Lower leg skin (tissue), 4 donors: ENCODE measurements around the gene PDLIM5. TPM values are rescaled to one million over a fixed set of nuclear protein-coding genes. Genes with fewer than 3 reads are reported as not detected.

Experiments used
- DNase-seq, 2 donors: peaks; one replicate each; pipeline ENCODE4 v3.0.0-alpha.2; 2019; ENCODE audit warnings: low spot score in 2 of 2
- H3K4me3 ChIP-seq: fragments of 200-600 bp; sonication (generic); 2 replicates; pipeline ENCODE4 v1.5.1; 2017; ENCODE audit warnings: mild to moderate bottlenecking, low read depth; ENCODE audit not compliant: poor library complexity, severe bottlenecking
- POLR2A ChIP-seq, 2 donors: fragments of 450-650 bp; IDR thresholded peaks; one replicate each; pipeline ENCODE4 v1.6.1; 2016 to 2017; ENCODE audit warnings: antibody characterized with exemption in 2 of 2, mild to moderate bottlenecking in 1 of 2, moderate library complexity in 1 of 2
- WGBS, 2 donors: methylation state at CpG; one replicate each; pipeline ENCODE4 v1.1.5; 2018; 5-methylcytosine and 5-hydroxymethylcytosine counted together
- intact Hi-C: fragments of 100-400 bp; cut with DNase I; formaldehyde crosslinking; loops from one replicate; pipeline ENCODE4 v1.15.0; 2023; ENCODE audit warnings: low total_unique reads
- total RNA-seq, 4 donors: library from RNA; depleted of rRNA; stranded (reverse); fragments of >200 nt; gene quantifications; one replicate each; pipeline ENCODE4 v1.1.0, GENCODE V29; 2016
- TF ChIP-seq, protein P1 (sequence below), 3 donors: fragments of 450-650 bp; IDR thresholded peaks; one replicate each; pipeline ENCODE4 v1.5.1; 2016; ENCODE audit warnings: antibody characterized with exemption in 3 of 3, mild to moderate bottlenecking in 3 of 3, moderate library complexity in 2 of 3

Gene PDLIM5
- total RNA-seq, 4 donors from 2014 or later = 65.8 to 81.4 (median 72.0) TPM

DNA sequence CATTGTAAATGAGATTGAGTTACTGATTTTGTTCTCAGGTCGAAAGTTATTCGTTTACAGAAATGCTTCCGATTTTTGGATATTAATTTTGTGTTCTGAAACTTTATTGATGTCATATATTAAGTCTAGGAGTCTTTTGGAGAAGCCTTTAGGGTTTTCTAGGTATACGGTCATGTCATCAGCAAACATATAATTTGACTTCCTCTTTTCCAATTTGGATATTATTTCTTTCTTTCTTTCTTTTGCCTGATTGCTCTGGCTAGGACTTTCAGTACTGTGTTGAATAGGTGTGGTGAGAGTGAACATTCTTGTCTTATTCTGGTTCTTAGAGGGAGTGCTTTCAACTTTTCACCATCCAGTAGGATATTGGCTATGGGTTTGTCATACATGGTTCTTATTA lies 35.4 kb upstream of the PDLIM5 start:
- no peak for TF ChIP-seq POLR2A (IDR thresholded peaks at IDR 0.05)
- TF ChIP-seq, protein P1, sequence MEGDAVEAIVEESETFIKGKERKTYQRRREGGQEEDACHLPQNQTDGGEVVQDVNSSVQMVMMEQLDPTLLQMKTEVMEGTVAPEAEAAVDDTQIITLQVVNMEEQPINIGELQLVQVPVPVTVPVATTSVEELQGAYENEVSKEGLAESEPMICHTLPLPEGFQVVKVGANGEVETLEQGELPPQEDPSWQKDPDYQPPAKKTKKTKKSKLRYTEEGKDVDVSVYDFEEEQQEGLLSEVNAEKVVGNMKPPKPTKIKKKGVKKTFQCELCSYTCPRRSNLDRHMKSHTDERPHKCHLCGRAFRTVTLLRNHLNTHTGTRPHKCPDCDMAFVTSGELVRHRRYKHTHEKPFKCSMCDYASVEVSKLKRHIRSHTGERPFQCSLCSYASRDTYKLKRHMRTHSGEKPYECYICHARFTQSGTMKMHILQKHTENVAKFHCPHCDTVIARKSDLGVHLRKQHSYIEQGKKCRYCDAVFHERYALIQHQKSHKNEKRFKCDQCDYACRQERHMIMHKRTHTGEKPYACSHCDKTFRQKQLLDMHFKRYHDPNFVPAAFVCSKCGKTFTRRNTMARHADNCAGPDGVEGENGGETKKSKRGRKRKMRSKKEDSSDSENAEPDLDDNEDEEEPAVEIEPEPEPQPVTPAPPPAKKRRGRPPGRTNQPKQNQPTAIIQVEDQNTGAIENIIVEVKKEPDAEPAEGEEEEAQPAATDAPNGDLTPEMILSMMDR (IDR thresholded peaks at IDR 0.05) = no peak
- WGBS, 2 donors = 95 to 97% methylated on average over 4 of the region's 4 CpGs
- intact Hi-C loops = no loop called here
- H3K4me3 ChIP-seq = no peak overlapping the region
- DNase-seq = no peak

DNA sequence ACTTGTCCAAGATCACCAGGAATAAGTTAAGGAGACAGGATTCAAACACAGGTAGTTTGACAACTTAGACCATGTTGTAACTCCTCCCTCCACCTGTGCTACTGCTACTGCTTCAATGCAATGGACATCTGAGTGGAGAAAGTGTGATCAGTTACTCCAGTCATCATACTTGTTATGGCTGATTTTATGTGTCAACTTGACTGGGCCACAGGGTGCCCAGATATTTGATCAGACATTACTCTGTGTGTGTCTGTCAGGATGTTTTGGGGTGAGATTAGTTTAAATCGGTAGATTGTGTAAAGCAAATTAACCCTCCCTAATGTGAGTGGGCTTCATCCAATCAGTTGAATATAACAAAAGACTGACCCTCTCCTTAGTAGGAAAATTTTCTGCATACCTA lies 34.8 kb upstream of the PDLIM5 start:
- DNase-seq = no peak
- TF ChIP-seq POLR2A (IDR thresholded peaks at IDR 0.05) = no peak
- TF ChIP-seq, protein P1 (IDR thresholded peaks at IDR 0.05) = no peak
- 97 to 100% methylated on average over 1 of the region's 1 CpG for WGBS, 2 donors
- H3K4me3 ChIP-seq = no peak overlapping the region
- intact Hi-C loops = no loop called here

DNA sequence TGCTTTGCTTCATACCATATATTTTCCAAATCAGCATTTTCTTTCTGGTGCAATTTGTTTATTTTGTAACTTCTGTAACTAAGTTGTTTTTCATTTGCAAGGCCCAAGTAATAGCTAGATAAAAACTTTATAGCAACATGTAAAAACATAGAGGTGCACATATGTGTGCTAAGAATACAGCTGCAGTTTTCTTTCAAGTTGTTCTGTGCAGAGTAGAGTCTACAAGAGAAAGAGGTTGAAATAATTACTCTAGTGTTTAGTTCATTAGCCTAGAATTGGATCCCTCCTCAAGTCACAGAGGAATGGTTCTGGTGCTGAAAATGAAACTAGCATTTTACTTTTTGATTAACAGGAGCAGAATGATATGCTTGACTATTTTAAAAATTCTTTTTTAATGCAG lies 32.2 kb upstream of the PDLIM5 start:
- DNase-seq = no peak
- H3K4me3 ChIP-seq = no peak overlapping the region
- TF ChIP-seq, protein P1 (IDR thresholded peaks at IDR 0.05) = no peak
- no peak for TF ChIP-seq POLR2A (IDR thresholded peaks at IDR 0.05)
- intact Hi-C loops = no loop called here

DNA sequence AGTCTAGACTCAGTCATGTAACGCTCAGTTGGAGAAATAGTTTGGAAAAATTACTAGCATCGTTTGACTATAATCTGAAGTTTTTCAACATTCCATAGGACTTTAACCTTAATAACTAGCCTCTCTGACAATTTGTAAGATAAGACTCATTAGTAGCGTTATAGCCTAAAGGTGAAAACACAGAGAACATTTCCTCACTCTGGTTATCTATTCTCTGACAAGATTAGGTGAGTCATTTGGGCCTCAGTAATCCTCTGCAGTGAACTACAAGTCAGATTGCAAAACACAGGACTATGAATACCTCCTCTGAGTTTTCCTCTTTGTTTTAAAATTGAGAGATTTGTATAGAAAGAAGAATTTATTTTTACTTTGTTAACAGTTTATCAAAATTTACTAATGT lies 31.8 kb upstream of the PDLIM5 start:
- TF ChIP-seq, protein P1 (IDR thresholded peaks at IDR 0.05) = no peak
- TF ChIP-seq POLR2A (IDR thresholded peaks at IDR 0.05) = no peak
- H3K4me3 ChIP-seq = no peak overlapping the region
- no peak for DNase-seq
- intact Hi-C loops = no loop called here
- 56 to 64% methylated on average over 3 of the region's 3 CpGs for WGBS, 2 donors

DNA sequence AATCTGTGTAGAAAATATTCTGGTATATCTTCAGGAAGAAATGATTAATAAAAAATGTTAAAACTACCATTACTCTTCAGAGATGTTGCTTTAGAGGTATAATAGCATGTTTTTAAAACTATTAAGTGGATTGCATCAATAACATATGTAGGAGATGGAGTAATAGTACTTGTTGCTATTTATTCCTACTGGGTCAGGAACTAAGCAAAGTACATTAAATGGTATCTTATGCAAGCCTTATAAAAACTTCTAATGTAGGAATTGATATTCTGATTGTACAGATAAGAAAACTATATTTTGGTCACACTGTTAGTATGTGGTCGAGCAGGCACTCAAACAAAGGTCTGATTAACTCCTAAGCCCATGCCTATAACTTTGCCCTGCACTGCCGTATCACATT lies 31.4 kb upstream of the PDLIM5 start:
- H3K4me3 ChIP-seq = no peak overlapping the region
- no peak for DNase-seq
- intact Hi-C loops = no loop called here
- WGBS, 2 donors = 72 to 83% methylated on average over 2 of the region's 2 CpGs
- TF ChIP-seq, protein P1 (IDR thresholded peaks at IDR 0.05) = no peak
- TF ChIP-seq POLR2A (IDR thresholded peaks at IDR 0.05) = no peak

DNA sequence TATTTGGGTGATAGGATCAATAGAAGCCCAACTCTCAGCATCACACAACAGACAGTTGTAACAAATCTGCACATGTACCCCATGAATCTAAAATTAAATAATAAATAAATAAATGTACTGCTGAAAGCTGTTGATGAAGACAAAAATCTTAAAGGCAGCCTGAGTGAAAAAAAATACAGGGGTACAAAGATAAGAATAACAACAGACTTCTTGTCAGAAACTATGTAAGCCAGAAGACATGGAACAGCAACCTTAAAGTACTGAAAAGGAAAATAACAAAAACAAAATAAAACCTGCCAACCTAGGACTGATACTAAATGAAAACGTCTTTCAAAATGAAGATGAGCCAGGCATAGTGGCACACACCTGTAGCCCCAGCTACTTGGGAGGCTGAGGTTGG lies 25.0 kb upstream of the PDLIM5 start:
- 76 to 84% methylated on average over 1 of the region's 1 CpG for WGBS, 2 donors
- DNase-seq = no peak
- intact Hi-C loops = no loop called here
- TF ChIP-seq, protein P1 (IDR thresholded peaks at IDR 0.05) = no peak
- no peak for TF ChIP-seq POLR2A (IDR thresholded peaks at IDR 0.05)
- no peak overlapping the region for H3K4me3 ChIP-seq
